Nephron progenitor cell (in vitro differentiated cells): ENCODE measurements around the gene TFE3.
A peak's percentile ranks its signal among the peaks of the same experiment; 100 is the strongest.

ENCODE experiments used
- DNase-seq: peaks from one replicate; pipeline ENCODE4 v3.0.0; 2021
- H3K27ac Mint-ChIP-seq: 2 replicates; pipeline ENCODE4 v1.8.0; 2021; ENCODE audit warnings: mild to moderate bottlenecking, moderate library complexity, mixed read lengths
- H3K27me3 Mint-ChIP-seq: 2 replicates; pipeline ENCODE4 v1.8.0; 2021; ENCODE audit warnings: mild to moderate bottlenecking, low read depth, mixed read lengths; ENCODE audit not compliant: poor library complexity
- H3K36me3 Mint-ChIP-seq: 2 replicates; pipeline ENCODE4 v1.8.0; 2021; ENCODE audit warnings: low read depth, mixed read lengths
- H3K4me1 Mint-ChIP-seq: 2 replicates; pipeline ENCODE4 v1.8.0; 2021; ENCODE audit warnings: mixed read lengths
- H3K4me3 Mint-ChIP-seq: 2 replicates; pipeline ENCODE4 v1.8.0; 2021; ENCODE audit warnings: mild to moderate bottlenecking, moderate library complexity, mixed read lengths
- H3K9me3 Mint-ChIP-seq: 2 replicates; pipeline ENCODE4 v1.8.0; 2021; ENCODE audit warnings: mild to moderate bottlenecking, moderate library complexity, mixed read lengths
- CTCF ChIP-seq: fragments of 200-600 bp; sonication (generic); IDR thresholded peaks from 2 replicates; pipeline ENCODE4 v1.5.0; 2021; ENCODE audit warnings: antibody characterized with exemption

The TFE3 gene

GRCh38 chrX:49042581-49043219 is 457 bp downstream of the TFE3 start:
- no peak for TF ChIP-seq CTCF
- Mint-ChIP-seq H3K27ac (peak overlapping the region; percentile 98), H3K9me3 (peaks cover 44% of the 10 kb centered on the region), H3K4me3 (peak overlapping the region; percentile 93), H3K4me1 (peaks cover 41% of the 10 kb centered on the region), H3K27me3 (peaks cover 3% of the 10 kb centered on the region), H3K36me3 (peaks cover 13% of the 10 kb centered on the region)
- DNase-seq = no peak

GRCh38 chrX:49041744-49042580 is 1.2 kb downstream of the TFE3 start:
- Mint-ChIP-seq H3K36me3 (peaks cover 17% of the 10 kb centered on the region), H3K27me3 (peaks cover 3% of the 10 kb centered on the region), H3K4me1 (peaks cover 41% of the 10 kb centered on the region), H3K9me3 (peaks cover 40% of the 10 kb centered on the region), H3K27ac (peak overlapping the region; percentile 98), H3K4me3 (peak overlapping the region; percentile 93)
- DNase-seq = no peak
- TF ChIP-seq CTCF = no peak

- peaks cover 35% of the 10 kb centered on the region for H3K9me3 Mint-ChIP-seq
- H3K4me3 Mint-ChIP-seq = peak overlapping the region; percentile 93
- no peak for TF ChIP-seq CTCF
- peaks cover 41% of the 10 kb centered on the region for H3K4me1 Mint-ChIP-seq
- DNase-seq = no peak
- peaks cover 3% of the 10 kb centered on the region for H3K27me3 Mint-ChIP-seq
- H3K27ac Mint-ChIP-seq = peak overlapping the region; percentile 75
- H3K36me3 Mint-ChIP-seq = peaks cover 17% of the 10 kb centered on the region
Observed at GRCh38 chrX:49040376-49040955, 2.7 kb downstream of the TFE3 start.

GRCh38 chrX:49039598-49040375 is 3.4 kb downstream of the TFE3 start:
- Mint-ChIP-seq H3K9me3 (peaks cover 37% of the 10 kb centered on the region), H3K4me1 (peaks cover 41% of the 10 kb centered on the region), H3K27me3 (peaks cover 3% of the 10 kb centered on the region), H3K36me3 (peaks cover 20% of the 10 kb centered on the region), H3K27ac (peak overlapping the region; percentile 97), H3K4me3 (peak overlapping the region; percentile 93)
- peak; percentile 63 for DNase-seq
- no peak for TF ChIP-seq CTCF

- Mint-ChIP-seq H3K36me3 (peaks cover 38% of the 10 kb centered on the region), H3K4me1 (peaks cover 41% of the 10 kb centered on the region), H3K27ac (peak overlapping the region; percentile 72), H3K27me3 (peaks cover 3% of the 10 kb centered on the region), H3K4me3 (no peak overlapping the region), H3K9me3 (peaks cover 41% of the 10 kb centered on the region)
- no peak for TF ChIP-seq CTCF
- DNase-seq = no peak
Observed at GRCh38 chrX:49037883-49038475, 5.2 kb downstream of the TFE3 start.
